Activated T-helper 17 cell treated with anti-CD3 and anti-CD28 coated beads, Interleukin-2, amount 50 U/mL, for 72 hours (primary cell): Measurements from ENCODE around the gene MAVS. TPM values are rescaled to one million over a fixed set of nuclear protein-coding genes. Genes with fewer than 3 reads are reported as not detected.

Source experiments
- ATAC-seq: fragments of 150-1000 bp; cut with Tn5 transposase; replicated peaks from 2 replicates; pipeline ENCODE4 v1.10.0; 2021; ENCODE audit warnings: mild to moderate bottlenecking, moderate library complexity
- H3K27ac Mint-ChIP-seq: one replicate; pipeline ENCODE4 v1.8.0; 2022; ENCODE audit warnings: mixed read lengths
- H3K27me3 Mint-ChIP-seq: one replicate; pipeline ENCODE4 v1.8.0; 2022; ENCODE audit warnings: mixed read lengths
- H3K36me3 Mint-ChIP-seq: one replicate; pipeline ENCODE4 v1.8.0; 2022; ENCODE audit warnings: low read depth, mild to moderate bottlenecking, mixed read lengths
- H3K4me1 Mint-ChIP-seq: one replicate; pipeline ENCODE4 v1.8.0; 2022; ENCODE audit warnings: mixed read lengths
- H3K4me3 Mint-ChIP-seq: one replicate; pipeline ENCODE4 v1.8.0; 2022; ENCODE audit warnings: mild to moderate bottlenecking, mixed read lengths
- H3K9me3 Mint-ChIP-seq: one replicate; pipeline ENCODE4 v1.8.0; 2022; ENCODE audit warnings: mixed read lengths
- total RNA-seq, 2 donors: library from RNA; stranded (reverse); gene quantifications; one replicate each; pipeline ENCODE4 v1.2.3, GENCODE V29; 2022

The MAVS gene
- total RNA-seq, result 10 to 100 TPM; 27.9 to 34.4 TPM

DNA sequence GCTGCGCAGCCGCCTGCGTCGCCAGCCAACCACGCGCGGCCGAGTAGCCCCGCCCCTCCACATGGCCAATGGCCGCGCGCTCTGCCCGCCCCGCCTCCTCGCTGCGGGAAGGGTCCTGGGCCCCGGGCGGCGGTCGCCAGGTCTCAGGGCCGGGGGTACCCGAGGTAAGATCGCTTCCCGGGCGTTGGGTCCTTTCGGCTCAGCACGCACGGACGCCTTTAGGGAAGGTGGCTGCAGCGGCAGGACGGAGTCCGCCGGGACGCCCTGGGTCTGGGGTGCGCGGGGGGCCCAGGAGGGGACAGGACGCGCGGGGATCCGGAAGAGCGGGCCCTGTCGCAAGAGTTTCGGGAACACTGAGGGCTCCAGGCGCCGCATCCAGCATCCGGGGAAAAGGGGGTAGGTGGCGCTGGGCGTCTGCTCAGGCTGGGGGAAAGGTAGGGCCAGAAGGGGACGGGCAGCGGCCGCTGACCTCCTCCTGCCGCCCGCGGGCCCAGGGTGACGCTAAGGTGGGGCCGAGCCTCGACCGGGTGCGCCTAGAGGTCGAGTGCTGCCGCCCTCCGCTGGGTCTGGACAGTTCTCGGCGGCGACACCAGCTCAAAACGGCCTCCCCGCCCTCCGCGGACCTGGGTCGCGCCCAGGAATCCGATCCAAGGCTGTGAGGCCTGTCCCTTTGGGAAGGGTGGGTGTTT, at the start of gene MAVS:
Gene MAVS (plus strand): TSS at position 95 of the 689 bp plus-strand sequence. CDS start 7,791 bp downstream, outside the sequence.
- peaks cover 13% of the 10 kb centered on the region for H3K36me3 Mint-ChIP-seq
- H3K27ac Mint-ChIP-seq, result peak within 1 kb of the TSS; percentile 91
- peaks cover 8% of the 10 kb centered on the region for H3K4me1 Mint-ChIP-seq
- H3K4me3 Mint-ChIP-seq, result peak within 1 kb of the TSS; percentile 89
- no peaks in the 10 kb centered on the region for H3K27me3 Mint-ChIP-seq
- peak; percentile 99 for ATAC-seq
- no peaks in the 10 kb centered on the region for H3K9me3 Mint-ChIP-seq

DNA sequence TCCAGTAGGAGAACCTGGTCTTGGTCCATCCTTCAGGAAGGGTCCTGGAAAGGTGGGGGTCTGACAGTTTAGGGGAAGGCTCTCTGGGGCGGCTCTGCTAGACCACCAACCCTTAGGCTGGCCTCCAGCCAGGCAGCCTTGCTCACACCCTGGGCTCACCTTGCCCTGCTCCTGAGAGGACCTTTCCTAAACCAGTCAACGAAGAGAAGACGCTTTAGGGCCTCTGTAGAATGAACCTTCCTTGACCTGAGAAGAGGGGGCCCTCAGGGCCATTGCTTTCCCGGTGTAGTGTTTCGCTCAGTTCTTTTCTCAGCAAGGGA, 49.4 kb upstream of the MAVS start:
- Mint-ChIP-seq H3K36me3 (peaks cover 63% of the 10 kb centered on the region), H3K27ac (peak overlapping the region; percentile 98), H3K4me1 (peaks cover 29% of the 10 kb centered on the region), H3K9me3 (no peaks in the 10 kb centered on the region), H3K4me3 (peak overlapping the region; percentile 100), H3K27me3 (no peaks in the 10 kb centered on the region)
- ATAC-seq, result no peak

DNA sequence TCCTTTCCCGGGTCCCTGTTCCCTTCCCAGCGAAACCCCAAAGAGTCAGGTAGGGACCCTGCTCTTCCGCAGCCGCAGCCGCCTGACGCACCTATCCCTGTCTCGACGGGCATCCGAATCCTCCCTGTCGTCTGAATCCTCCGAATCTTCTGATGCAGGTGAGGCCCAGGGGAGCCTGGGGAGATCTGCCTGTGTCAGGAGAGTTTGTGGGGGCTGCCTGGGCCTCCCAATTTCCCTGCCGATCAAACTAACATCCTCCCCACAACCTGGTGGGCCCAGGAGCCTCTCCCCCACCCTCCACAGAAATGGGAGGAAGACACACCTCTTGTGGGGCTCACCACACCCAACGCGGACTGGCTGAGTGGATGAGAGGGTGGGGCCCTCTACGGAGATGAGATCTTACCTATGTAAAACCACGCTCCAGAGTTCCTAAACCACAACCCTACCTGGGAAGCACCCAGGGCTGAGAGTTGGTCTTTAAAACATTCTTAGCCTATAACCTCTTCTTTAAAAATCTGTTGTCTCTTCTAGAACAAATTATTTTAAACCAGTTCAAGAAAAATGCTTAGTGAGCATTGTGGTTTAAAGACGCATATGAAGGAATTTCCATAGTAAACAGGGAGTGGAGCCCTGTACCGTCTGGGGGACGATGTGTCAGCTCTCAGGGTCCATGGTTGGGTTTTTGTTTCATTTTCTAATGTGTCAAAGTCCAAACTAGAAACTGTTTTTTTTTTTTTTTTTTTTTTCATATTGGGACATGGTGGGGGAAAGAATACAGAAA, 48.9 kb upstream of the MAVS start:
- Mint-ChIP-seq H3K4me3 (peak overlapping the region; percentile 100), H3K27me3 (no peaks in the 10 kb centered on the region), H3K9me3 (no peaks in the 10 kb centered on the region), H3K27ac (peak overlapping the region; percentile 98), H3K36me3 (peaks cover 69% of the 10 kb centered on the region), H3K4me1 (peaks cover 34% of the 10 kb centered on the region)
- ATAC-seq, result peak; percentile 52

DNA sequence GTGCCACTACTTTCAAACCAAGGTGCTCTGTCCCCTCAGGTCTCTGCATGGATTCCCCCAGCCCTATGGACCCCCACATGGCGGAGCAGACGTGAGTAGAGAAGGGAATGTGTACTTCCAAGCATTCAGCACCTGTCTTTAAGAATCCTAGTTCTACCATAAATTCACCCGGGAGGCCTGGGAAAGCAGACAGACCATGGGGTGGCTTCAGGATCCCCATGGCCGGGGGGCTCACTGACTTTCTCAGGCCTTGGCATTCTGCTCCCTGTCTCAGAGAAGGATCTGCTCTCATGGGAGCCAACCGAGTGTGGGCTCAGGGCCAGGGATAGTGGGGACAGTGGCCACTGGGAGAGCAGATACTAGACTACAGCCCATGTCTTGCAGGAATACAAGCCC, 48.3 kb upstream of the MAVS start:
- no peak for ATAC-seq
- H3K36me3 Mint-ChIP-seq, result peaks cover 74% of the 10 kb centered on the region
- H3K4me3 Mint-ChIP-seq, result peak overlapping the region; percentile 100
- H3K4me1 Mint-ChIP-seq, result peaks cover 37% of the 10 kb centered on the region
- peak overlapping the region; percentile 98 for H3K27ac Mint-ChIP-seq
- H3K9me3 Mint-ChIP-seq, result no peaks in the 10 kb centered on the region
- H3K27me3 Mint-ChIP-seq, result no peaks in the 10 kb centered on the region

DNA sequence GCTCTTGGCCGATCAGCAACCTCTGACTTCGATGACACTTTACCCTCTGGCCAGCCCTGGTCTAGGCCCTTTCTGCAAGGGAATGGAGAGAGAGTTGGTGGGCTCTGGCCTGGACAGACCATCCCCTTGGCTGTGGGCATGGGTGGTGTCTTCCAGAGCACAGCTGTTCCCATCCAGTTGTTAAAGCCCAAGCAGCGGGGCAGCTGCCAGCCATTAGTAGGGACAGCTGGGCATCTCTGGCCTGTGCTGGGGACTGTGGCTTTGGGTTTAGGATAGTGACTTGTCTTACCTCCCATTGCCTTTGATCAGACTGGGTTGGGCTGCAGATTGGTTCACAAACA, 47.8 kb upstream of the MAVS start:
- peak overlapping the region; percentile 98 for H3K27ac Mint-ChIP-seq
- ATAC-seq, result no peak
- H3K4me1 Mint-ChIP-seq, result peaks cover 37% of the 10 kb centered on the region
- H3K36me3 Mint-ChIP-seq, result peaks cover 80% of the 10 kb centered on the region
- no peaks in the 10 kb centered on the region for H3K9me3 Mint-ChIP-seq
- peak overlapping the region; percentile 100 for H3K4me3 Mint-ChIP-seq
- no peaks in the 10 kb centered on the region for H3K27me3 Mint-ChIP-seq

DNA sequence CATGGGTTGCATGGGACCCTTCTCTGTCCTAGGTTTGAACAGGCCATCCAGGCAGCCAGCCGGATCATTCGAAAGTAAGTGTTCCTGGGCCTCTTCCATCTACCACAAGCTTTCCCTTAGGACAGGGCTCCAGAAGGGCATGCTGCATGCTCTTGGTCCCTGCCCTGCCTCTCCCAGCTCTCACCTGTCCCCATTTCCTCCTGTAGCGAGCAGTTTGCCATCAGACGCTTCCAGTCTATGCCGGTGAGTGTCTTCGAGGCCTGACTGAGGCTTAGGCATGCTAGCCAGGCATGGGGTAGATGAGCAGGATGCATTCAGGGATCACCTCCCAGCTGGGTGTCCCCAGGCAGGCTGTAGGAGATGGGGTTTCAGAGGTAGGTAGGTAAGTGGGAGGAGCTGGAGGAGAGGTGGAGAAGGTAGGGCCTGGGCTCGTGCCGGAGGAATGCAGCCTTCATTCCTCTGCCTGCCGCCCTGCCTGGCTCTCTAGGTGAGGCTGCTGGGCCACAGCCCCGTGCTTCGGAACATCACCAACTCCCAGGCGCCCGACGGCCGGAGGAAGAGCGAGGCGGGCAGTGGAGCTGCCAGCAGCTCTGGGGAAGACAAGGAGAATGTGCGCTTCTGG, 46.3 kb upstream of the MAVS start:
- Mint-ChIP-seq H3K36me3 (peaks cover 94% of the 10 kb centered on the region), H3K9me3 (no peaks in the 10 kb centered on the region), H3K27me3 (no peaks in the 10 kb centered on the region), H3K4me3 (peak overlapping the region; percentile 100), H3K27ac (peak overlapping the region; percentile 98), H3K4me1 (peaks cover 37% of the 10 kb centered on the region)
- no peak for ATAC-seq

DNA sequence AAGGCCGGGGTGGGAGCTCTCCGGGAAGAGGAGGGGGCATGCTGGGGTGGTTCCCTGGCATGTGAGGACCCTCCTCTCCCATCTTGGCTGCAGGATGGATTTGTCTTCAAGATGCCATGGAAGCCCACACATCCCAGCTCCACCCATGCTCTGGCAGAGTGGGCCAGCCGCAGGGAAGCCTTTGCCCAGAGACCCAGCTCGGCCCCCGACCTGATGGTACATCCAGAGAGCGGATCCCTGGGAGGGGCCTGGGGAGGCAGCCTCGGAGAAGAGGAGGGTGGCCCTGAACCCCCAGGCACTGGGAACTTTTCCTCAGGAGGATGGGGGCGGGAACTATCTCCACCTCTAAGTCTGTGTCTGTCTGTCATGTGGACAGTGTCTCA, 45.8 kb upstream of the MAVS start:
- peaks cover 95% of the 10 kb centered on the region for H3K36me3 Mint-ChIP-seq
- no peaks in the 10 kb centered on the region for H3K27me3 Mint-ChIP-seq
- no peaks in the 10 kb centered on the region for H3K9me3 Mint-ChIP-seq
- H3K4me3 Mint-ChIP-seq, result peak overlapping the region; percentile 100
- H3K27ac Mint-ChIP-seq, result peak overlapping the region; percentile 98
- peaks cover 37% of the 10 kb centered on the region for H3K4me1 Mint-ChIP-seq
- no peak for ATAC-seq

DNA sequence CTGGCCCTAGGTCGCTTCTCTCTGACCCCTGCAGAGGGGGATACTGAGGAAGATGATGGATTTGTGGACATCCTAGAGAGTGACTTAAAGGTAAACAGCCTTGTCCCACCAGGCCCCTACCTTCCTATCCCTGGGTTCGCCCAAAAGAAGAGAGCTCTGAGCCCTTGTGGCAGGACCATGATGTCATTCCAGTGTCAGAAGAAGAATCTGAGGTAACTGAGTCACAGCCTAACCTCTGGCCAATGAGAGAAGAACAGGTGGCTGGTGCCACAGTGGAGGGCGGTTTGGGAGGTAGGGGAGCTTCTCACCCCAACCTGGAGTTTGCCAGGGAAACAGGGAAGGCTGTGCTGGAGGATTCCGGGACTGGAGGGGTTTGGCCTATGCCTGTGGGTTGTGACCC, 45.3 kb upstream of the MAVS start:
- Mint-ChIP-seq H3K27me3 (no peaks in the 10 kb centered on the region), H3K36me3 (peaks cover 96% of the 10 kb centered on the region), H3K4me3 (peak overlapping the region; percentile 17), H3K9me3 (no peaks in the 10 kb centered on the region), H3K4me1 (peaks cover 37% of the 10 kb centered on the region), H3K27ac (peak overlapping the region; percentile 98)
- ATAC-seq, result peak; percentile 37

DNA sequence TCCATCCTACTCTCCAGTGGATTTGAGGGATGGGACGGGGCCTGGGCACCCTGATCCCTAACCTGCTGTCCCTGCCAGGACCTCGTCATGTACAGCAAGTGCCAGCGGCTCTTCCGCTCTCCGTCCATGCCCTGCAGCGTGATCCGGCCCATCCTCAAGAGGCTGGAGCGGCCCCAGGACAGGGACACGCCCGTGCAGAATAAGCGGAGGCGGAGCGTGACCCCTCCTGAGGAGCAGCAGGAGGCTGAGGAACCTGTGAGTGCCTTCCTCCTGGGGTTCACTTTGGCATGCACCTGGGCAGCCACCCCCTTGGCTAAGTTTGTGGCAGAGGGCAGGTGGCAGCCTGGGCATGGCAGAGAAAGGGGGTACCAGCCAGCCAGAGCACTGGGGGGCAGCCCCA, 44.8 kb upstream of the MAVS start:
- peak overlapping the region; percentile 98 for H3K27ac Mint-ChIP-seq
- no peaks in the 10 kb centered on the region for H3K27me3 Mint-ChIP-seq
- peaks cover 98% of the 10 kb centered on the region for H3K36me3 Mint-ChIP-seq
- peaks cover 37% of the 10 kb centered on the region for H3K4me1 Mint-ChIP-seq
- H3K4me3 Mint-ChIP-seq, result no peak overlapping the region
- no peaks in the 10 kb centered on the region for H3K9me3 Mint-ChIP-seq
- ATAC-seq, result no peak

DNA sequence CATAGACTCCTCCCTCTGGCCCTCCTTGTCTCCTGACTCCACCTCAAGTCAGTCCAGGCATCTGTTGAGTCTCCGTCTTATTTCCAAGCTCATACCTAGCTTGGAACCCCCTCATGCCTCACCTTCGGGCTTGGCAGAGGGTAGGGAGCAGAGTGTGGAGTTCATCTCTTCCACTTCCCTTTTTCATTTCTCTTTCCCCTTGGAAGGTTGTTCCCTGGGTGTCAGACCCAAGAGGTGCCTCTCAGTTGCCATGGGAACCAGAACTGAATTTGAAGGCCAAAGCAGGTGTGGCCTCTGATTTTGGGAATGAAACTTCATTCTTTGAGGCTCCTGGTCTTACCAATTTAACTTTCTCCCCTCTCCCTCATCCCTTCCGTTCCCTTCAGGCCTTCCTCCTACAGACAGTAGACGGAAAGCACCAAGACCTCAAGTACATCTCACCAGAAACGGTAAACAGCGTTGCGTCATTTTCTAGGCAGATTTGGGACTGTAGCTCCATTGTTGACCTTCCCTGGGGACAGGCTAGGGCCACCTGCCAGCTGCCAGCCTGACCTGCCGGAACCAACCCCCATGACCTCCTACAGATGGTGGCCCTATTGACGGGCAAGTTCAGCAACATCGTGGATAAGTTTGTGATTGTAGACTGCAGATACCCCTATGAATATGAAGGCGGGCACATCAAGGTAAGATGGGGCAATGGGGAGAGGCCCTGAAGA, 44.0 kb upstream of the MAVS start:
- Mint-ChIP-seq H3K27me3 (no peaks in the 10 kb centered on the region), H3K9me3 (no peaks in the 10 kb centered on the region), H3K4me3 (peak overlapping the region; percentile 14), H3K27ac (peak overlapping the region; percentile 98), H3K4me1 (peaks cover 38% of the 10 kb centered on the region), H3K36me3 (peaks cover 89% of the 10 kb centered on the region)
- no peak for ATAC-seq

DNA sequence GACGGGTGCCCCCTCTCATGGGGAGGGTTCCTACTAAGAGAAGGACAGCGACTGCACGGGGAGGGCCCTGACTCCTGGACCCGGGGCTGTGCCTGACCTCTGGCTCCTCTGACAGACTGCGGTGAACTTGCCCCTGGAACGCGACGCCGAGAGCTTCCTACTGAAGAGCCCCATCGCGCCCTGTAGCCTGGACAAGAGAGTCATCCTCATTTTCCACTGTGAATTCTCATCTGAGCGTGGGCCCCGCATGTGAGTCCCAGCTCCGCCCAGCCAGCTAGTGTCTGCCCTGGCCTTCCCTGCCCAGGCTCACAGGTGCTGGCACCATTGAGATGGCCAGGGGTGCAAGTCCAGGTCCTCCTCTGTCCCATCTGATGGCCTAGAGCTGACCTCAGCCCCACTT, 43.3 kb upstream of the MAVS start:
- Mint-ChIP-seq H3K27me3 (no peaks in the 10 kb centered on the region), H3K36me3 (peaks cover 83% of the 10 kb centered on the region), H3K4me3 (no peak overlapping the region), H3K27ac (peak overlapping the region; percentile 98), H3K9me3 (no peaks in the 10 kb centered on the region), H3K4me1 (peaks cover 34% of the 10 kb centered on the region)
- ATAC-seq, result no peak

DNA sequence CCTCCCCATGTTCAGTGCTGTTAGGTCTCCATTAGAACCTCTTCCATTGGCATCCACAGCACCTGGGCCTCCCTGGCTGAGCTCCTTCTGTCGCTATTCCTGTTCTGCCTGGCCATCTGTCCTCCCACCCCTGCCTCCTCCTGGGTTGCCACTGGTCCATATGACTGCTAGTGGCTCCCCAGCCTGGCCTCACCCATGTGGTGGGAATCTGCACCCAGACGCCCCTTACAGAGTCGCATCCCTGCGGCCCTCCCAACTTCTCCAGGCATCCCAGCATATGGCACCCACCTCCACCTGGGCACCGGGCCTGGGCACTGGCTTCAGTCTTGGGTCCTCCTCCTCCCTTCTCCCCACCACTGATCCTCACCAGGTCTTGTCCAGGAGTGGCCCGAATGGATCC, 42.8 kb upstream of the MAVS start:
- ATAC-seq, result no peak
- Mint-ChIP-seq H3K4me1 (peaks cover 29% of the 10 kb centered on the region), H3K4me3 (no peak overlapping the region), H3K9me3 (no peaks in the 10 kb centered on the region), H3K27ac (peak overlapping the region; percentile 28), H3K27me3 (no peaks in the 10 kb centered on the region), H3K36me3 (peaks cover 78% of the 10 kb centered on the region)

DNA sequence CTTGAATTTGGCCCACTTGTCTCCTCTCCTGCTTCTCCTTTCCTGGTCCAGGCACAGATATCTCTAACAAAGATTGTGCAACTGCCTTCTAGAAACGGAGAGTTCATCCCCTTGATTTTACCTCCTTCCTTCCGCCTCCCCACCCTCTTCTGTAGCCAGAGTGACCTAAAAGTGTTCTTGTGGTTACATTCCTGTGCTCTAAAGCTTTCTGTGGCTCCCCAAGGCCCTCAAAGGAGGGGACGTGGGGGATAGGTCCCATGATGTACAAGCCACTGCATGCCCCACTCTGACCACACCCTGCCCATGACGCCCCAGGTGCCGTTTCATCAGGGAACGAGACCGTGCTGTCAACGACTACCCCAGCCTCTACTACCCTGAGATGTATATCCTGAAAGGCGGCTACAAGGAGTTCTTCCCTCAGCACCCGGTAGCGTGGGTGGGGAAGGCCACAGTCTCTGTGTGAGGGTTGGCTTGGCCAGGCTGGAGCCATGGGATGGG, 42.3 kb upstream of the MAVS start:
- peaks cover 73% of the 10 kb centered on the region for H3K36me3 Mint-ChIP-seq
- H3K27me3 Mint-ChIP-seq, result no peaks in the 10 kb centered on the region
- no peaks in the 10 kb centered on the region for H3K9me3 Mint-ChIP-seq
- no peak for ATAC-seq
- H3K4me3 Mint-ChIP-seq, result no peak overlapping the region
- peak overlapping the region; percentile 4 for H3K27ac Mint-ChIP-seq
- H3K4me1 Mint-ChIP-seq, result peaks cover 25% of the 10 kb centered on the region

DNA sequence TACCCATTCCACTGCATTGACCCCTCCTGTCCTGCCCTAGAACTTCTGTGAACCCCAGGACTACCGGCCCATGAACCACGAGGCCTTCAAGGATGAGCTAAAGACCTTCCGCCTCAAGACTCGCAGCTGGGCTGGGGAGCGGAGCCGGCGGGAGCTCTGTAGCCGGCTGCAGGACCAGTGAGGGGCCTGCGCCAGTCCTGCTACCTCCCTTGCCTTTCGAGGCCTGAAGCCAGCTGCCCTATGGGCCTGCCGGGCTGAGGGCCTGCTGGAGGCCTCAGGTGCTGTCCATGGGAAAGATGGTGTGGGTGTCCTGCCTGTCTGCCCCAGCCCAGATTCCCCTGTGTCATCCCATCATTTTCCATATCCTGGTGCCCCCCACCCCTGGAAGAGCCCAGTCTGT, 41.9 kb upstream of the MAVS start:
- no peak for ATAC-seq
- Mint-ChIP-seq H3K9me3 (no peaks in the 10 kb centered on the region), H3K4me1 (peaks cover 23% of the 10 kb centered on the region), H3K27ac (peak overlapping the region; percentile 56), H3K27me3 (no peaks in the 10 kb centered on the region), H3K4me3 (no peak overlapping the region), H3K36me3 (peaks cover 69% of the 10 kb centered on the region)
